ENCODE results near the gene TSSC4. TPM values are rescaled to one million over a fixed set of nuclear protein-coding genes. Genes with fewer than 3 reads are reported as not detected.

TSSC4 gene
- total and polyA plus RNA-seq, 9 of the 15 experiments (the other 6 are each of a cell fraction or from before 2014, with no cell fraction given), result 0.41 to 54.2 (median 11.0) TPM

GRCh38 chr11:2361565-2361964, 39.0 kb upstream of the TSSC4 start (continued):
- TF ChIP-seq, protein P1, sequence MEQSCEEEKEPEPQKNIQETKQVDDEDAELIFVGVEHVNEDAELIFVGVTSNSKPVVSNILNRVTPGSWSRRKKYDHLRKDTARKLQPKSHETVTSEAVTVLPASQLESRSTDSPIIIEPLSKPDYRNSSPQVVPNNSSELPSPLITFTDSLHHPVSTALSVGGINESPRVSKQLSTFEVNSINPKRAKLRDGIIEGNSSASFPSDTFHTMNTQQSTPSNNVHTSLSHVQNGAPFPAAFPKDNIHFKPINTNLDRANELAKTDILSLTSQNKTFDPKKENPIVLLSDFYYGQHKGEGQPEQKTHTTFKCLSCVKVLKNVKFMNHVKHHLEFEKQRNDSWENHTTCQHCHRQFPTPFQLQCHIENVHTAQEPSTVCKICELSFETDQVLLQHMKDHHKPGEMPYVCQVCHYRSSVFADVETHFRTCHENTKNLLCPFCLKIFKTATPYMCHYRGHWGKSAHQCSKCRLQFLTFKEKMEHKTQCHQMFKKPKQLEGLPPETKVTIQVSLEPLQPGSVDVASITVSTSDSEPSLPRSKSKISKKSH (CRISPR knock-in tag; IDR thresholded peaks at IDR 0.05), result no peak
- no peak for TF ChIP-seq RAD21 (CRISPR knock-in tag; conservative IDR thresholded peaks at IDR 0.05 in 1 of 2, IDR thresholded peaks at IDR 0.05 in 1 of 2)
- TF ChIP-seq CXXC5 (CRISPR knock-in tag; IDR thresholded peaks at IDR 0.05), result no peak
- no peak for TF ChIP-seq NBN (IDR thresholded peaks at IDR 0.05; ENCODE audit: low read depth)

DNA sequence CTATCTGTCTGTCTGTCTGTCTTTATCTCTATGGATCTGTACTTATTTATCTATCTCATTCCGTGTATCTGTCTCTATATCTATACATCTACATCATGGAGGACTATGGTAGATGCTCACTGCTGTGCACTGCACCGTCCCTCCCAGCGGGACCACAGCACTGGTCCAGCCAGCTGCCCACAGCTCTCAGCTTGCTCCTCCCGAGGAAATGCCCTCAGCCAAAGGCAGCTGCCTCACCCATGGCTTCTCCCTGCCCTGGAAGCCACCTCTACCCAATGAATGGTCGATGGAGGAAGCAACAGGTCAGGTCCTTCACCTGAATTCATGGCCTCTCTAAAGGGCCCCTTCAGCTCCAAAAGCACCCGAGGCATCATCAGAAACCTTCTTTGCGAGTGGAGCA, 38.1 kb upstream of the TSSC4 start:
- 4% methylated on average over 7 of the region's 7 CpGs for WGBS (ENCODE audit: insufficient coverage, low coverage, missing lambda C conversion rate)
- CTCF ChIA-PET (ENCODE audit: low intra/inter-chr PET ratio), result no interaction called here
- Histone ChIP-seq H3K4me3 (no peak overlapping the region), H3K9me3 (replicated peaks; ENCODE audit: control insufficient read depth, insufficient read depth, low read depth, low read length) (no peaks in the 10 kb centered on the region), H3K27me3 (ENCODE audit: control insufficient read depth in 2 of 2, insufficient read depth in 2 of 2, low read length in 2 of 2) (peaks cover 26 to 86% of the 10 kb centered on the region in 2 experiments), H3K4me2 (ENCODE audit: insufficient read depth, low read length) (no peak overlapping the region), H3K27ac (ENCODE audit: extremely low read depth, low read depth, low read length) (no peak overlapping the region), H2AFZ (ENCODE audit: low read depth, low read length) (no peak overlapping the region), H3K9ac (ENCODE audit: insufficient read depth in 1 of 2, low read depth in 2 of 2, low read length in 2 of 2) (no peak overlapping the region), H3K9me1 (ENCODE audit: control insufficient read depth, insufficient read depth, low read length) (no peaks in the 10 kb centered on the region), H4K20me1 (replicated peaks; ENCODE audit: control insufficient read depth, insufficient read depth, low read length) (peaks cover 22% of the 10 kb centered on the region), H3K79me2 (ENCODE audit: control insufficient read depth, insufficient read depth, low read length) (no peaks in the 10 kb centered on the region), H3K4me1 (replicated peaks in 1 of 2; ENCODE audit: control insufficient read depth in 2 of 2, insufficient read depth in 2 of 2, low read length in 2 of 2) (peaks cover 0 to 7% of the 10 kb centered on the region in 2 experiments; a peak in 2 of 5 replicates), H3K36me3 (ENCODE audit: control insufficient read depth, insufficient read depth, low read length) (no peaks in the 10 kb centered on the region)
- no peak for DNase-seq (ENCODE audit: extremely low read depth in 1 of 4, low spot score in 3 of 4)
- POLR2A ChIA-PET, result interaction anchor here (0.9 to 1.6 kb wide), 2 partner anchors 9 to 16 kb away, joined by 3 to 7 read pairs; no protein-coding TSS in a partner anchor
- FAIRE-seq, result no peak
- no peak for ATAC-seq
- no TSS peak for BruUV-seq (replicated peaks)
- in situ Hi-C loops (cut with MboI) (no loop called here), intact Hi-C loops (cut with micrococcal nuclease) (no loop called here)
- TF ChIP-seq NELFE (IDR thresholded peaks at IDR 0.05; ENCODE audit: insufficient read depth, insufficient read length) (no peak), IRF9 (tag; IDR thresholded peaks at IDR 0.05) (no peak), ATF1 (CRISPR knock-in tag; IDR thresholded peaks at IDR 0.05) (no peak), ATF1 (tag; IDR thresholded peaks at IDR 0.05) (no peak), FOXA3 (CRISPR knock-in tag; conservative IDR thresholded peaks at IDR 0.05 in 1 of 2, IDR thresholded peaks at IDR 0.05 in 1 of 2) (no peak), CREM (IDR thresholded peaks at IDR 0.05; ENCODE audit: low read depth) (no peak), CTCF (IDR thresholded peaks at IDR 0.05 in 2 of 3, conservative IDR thresholded peaks at IDR 0.05 in 1 of 3; ENCODE audit: insufficient read depth in 2 of 3, low read depth in 1 of 3, low read length in 3 of 3) (no peak), HMG20A (CRISPR knock-in tag; conservative IDR thresholded peaks at IDR 0.05) (no peak), ZC3H11A (IDR thresholded peaks at IDR 0.05; ENCODE audit: low read depth, low read length) (no peak)
- TF ChIP-seq, protein P2, sequence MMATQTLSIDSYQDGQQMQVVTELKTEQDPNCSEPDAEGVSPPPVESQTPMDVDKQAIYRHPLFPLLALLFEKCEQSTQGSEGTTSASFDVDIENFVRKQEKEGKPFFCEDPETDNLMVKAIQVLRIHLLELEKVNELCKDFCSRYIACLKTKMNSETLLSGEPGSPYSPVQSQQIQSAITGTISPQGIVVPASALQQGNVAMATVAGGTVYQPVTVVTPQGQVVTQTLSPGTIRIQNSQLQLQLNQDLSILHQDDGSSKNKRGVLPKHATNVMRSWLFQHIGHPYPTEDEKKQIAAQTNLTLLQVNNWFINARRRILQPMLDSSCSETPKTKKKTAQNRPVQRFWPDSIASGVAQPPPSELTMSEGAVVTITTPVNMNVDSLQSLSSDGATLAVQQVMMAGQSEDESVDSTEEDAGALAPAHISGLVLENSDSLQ (IDR thresholded peaks at IDR 0.05), result no peak
- TF ChIP-seq, protein P3, sequence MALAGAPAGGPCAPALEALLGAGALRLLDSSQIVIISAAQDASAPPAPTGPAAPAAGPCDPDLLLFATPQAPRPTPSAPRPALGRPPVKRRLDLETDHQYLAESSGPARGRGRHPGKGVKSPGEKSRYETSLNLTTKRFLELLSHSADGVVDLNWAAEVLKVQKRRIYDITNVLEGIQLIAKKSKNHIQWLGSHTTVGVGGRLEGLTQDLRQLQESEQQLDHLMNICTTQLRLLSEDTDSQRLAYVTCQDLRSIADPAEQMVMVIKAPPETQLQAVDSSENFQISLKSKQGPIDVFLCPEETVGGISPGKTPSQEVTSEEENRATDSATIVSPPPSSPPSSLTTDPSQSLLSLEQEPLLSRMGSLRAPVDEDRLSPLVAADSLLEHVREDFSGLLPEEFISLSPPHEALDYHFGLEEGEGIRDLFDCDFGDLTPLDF (CRISPR knock-in tag; IDR thresholded peaks at IDR 0.05), result no peak

Measured in K562 (cell line).